ENCODE data around the gene PRDM8.

DNA sequence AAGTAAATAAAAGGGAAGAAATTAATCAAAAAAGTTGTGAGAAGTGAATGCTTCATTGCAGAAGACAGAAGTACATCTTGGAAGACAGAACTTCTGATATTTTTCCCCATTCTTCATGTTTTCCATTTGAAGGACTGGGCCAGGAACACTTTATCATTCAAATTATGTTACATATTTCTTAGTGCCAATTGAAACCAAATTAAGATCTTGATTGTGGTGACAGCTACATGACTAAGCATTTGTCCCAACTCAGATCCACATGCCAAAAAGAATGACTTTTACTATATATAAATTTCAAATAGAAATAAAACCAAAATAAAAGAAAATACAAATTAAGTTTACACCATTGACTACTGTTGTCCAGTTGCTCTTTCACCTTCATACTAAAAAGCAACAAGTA lies 55.1 kb downstream of the PRDM8 start:
- no peak for TF ChIP-seq POLR2A (IDR thresholded peaks at IDR 0.05)
- TF ChIP-seq, protein P1, sequence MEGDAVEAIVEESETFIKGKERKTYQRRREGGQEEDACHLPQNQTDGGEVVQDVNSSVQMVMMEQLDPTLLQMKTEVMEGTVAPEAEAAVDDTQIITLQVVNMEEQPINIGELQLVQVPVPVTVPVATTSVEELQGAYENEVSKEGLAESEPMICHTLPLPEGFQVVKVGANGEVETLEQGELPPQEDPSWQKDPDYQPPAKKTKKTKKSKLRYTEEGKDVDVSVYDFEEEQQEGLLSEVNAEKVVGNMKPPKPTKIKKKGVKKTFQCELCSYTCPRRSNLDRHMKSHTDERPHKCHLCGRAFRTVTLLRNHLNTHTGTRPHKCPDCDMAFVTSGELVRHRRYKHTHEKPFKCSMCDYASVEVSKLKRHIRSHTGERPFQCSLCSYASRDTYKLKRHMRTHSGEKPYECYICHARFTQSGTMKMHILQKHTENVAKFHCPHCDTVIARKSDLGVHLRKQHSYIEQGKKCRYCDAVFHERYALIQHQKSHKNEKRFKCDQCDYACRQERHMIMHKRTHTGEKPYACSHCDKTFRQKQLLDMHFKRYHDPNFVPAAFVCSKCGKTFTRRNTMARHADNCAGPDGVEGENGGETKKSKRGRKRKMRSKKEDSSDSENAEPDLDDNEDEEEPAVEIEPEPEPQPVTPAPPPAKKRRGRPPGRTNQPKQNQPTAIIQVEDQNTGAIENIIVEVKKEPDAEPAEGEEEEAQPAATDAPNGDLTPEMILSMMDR (IDR thresholded peaks at IDR 0.05): no peak
- TF ChIP-seq POLR2AphosphoS5 (IDR thresholded peaks at IDR 0.05): no peak

Measured in prostate gland (tissue), 2 donors.